ENCODE results near the gene SPNS1.
"Not testable (repeated sequence)": the region's sequence is repeated elsewhere in the genome, so short reads cannot be mapped to it uniquely, and the experiment has no call there.

- TF ChIP-seq CTCF (IDR thresholded peaks at IDR 0.05); POLR2A (IDR thresholded peaks at IDR 0.05); POLR2AphosphoS5 (IDR thresholded peaks at IDR 0.05); EP300 (IDR thresholded peaks at IDR 0.05; ENCODE audit: low read depth): not testable (repeated sequence)
These were observed 48.3 kb upstream of the SPNS1 start for GRCh38 chr16:28926284-28926683.
